ENCODE results near the gene EXOC5.
"Not testable (repeated sequence)": the region's sequence is repeated elsewhere in the genome, so short reads cannot be mapped to it uniquely, and the experiment has no call there.

The EXOC5 gene

GRCh38 chr14:57268161-57269069 is at the start of gene EXOC5, which contains the start of gene AP5M1:
Gene EXOC5, minus strand, starts transcription at chr14:57268905. Its CDS starts 257 bp downstream, at chr14:57268648.
Gene AP5M1, plus strand, starts transcription at chr14:57268971. Its CDS starts 344 bp downstream, at chr14:57269315.
- DNase-seq: peak; percentile 62

- peak; percentile 31 for DNase-seq
These were observed 48.6 kb upstream of the EXOC5 start for GRCh38 chr14:57317248-57317833.

- DNase-seq: no peak
These were observed 45.8 kb upstream of the EXOC5 start for GRCh38 chr14:57314396-57315089.

DNA sequence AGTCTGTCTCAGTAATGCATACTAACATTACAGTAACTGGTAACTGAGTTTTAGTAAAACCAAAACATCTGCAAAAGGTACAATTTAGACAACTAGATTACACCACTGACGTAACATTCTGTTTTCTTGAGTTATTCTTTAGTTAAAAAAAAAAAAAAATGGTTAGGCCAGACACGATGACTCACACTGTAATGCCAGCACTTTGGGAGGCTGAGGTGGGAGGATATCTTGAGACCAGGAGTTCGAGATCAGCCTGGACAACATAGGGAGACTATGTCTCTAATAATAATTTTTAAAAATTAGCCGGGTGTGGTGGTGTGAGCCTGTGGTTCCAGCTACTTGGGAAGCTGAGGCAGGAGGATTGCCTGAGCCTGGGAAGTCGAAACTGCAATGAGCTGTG is 34.2 kb upstream of the EXOC5 start:
- DNase-seq: no peak

DNA sequence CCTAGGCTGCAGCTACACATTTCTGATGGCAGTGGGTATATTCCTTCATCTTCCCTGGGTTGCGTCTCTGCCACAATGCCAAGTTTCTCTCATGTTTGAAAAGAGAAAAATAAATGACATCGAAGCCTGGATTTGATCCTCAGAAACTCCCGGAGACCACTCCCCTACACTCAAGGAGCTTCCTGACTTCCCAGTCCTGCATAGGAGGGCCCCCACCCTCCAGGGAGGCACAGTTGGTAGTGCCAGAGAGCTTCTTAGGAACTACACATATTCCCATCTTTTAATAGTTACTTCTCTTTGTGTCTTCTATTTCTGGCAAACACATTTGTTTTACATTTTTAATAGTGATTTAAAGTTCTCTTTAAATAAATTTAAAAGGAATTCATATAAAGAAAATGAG is 30.8 kb upstream of the EXOC5 start:
- no peak for DNase-seq

DNA sequence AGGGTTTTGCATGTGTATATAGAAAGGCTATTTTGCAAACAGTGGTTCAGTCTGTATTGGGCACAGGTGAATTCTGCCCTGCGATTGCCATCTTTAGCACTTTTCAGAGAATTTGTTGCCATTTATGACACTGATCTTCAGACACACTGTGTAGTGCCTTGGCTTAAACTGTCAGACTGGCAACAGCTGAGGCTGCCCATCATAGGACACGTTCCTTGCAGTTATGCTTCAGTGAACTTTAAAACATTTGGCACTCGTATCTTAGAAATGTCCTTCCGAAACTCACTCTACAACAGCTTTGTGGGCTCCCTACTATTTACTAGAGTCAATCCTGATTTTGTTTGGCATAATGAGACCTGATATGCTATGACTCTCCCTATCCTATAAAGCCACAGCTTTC is 29.1 kb upstream of the EXOC5 start:
- no peak for DNase-seq

DNA sequence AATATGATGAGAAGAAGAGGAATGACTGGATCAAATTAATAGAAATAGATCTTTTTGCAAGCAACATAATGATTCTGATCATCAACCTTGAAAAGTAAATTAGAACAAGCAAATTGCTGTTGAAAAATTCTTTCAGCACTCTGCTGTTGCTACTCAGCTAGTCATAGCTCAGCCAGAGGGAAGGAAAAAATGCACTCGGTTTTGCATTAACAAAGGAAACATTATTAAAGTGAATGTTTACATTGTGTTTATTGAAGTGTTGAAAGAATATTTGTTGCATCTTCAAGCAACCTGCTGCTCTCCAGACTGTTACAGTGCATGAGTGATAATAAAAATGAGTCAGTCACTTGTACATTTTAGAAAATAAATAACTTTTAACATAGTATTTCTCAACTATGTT is 26.5 kb upstream of the EXOC5 start:
- no peak for DNase-seq

DNA sequence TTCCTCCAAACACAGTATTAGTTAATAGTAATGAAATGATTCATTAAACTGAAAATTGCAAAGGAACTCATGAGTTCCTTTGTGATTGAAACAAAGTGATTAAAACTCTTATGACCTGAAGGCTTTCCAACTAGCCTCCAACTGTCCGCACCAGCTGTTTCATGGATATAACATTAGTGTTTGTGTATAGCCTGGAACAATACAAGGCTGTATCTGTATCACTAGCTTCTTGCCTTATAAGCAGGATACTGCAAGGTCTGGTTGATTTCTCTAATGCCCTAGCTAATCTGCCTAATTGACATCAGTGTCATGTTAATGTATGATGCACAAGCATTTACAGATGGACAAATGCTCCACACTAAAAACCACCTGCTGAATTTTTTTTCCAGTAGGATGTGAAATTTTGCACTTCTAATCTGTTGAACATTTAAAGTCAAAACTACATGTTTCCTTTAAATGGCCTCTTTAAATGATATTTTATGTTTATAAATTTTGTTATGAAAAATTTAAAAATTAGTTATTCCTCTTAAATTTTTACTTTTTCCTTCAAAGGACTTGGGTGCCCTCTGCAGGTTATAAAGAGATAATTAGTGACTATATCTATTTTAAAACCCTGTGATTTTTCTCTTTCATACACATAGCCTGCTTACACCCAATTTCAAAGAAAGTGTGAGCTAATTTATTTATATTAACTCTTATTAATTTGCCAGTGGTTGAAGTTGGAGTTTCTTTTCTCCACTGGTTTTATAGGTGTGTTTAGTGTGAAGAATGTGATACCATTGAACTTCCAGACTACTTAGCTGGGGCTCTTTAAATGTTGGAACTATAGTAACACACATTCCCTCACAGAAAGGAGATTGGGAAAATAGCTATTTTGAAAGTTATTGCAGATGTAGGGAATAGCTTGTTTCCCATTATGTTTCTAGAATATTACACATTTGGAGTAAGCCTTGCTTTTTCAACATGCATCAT is 25.4 kb upstream of the EXOC5 start:
- no peak for DNase-seq

DNA sequence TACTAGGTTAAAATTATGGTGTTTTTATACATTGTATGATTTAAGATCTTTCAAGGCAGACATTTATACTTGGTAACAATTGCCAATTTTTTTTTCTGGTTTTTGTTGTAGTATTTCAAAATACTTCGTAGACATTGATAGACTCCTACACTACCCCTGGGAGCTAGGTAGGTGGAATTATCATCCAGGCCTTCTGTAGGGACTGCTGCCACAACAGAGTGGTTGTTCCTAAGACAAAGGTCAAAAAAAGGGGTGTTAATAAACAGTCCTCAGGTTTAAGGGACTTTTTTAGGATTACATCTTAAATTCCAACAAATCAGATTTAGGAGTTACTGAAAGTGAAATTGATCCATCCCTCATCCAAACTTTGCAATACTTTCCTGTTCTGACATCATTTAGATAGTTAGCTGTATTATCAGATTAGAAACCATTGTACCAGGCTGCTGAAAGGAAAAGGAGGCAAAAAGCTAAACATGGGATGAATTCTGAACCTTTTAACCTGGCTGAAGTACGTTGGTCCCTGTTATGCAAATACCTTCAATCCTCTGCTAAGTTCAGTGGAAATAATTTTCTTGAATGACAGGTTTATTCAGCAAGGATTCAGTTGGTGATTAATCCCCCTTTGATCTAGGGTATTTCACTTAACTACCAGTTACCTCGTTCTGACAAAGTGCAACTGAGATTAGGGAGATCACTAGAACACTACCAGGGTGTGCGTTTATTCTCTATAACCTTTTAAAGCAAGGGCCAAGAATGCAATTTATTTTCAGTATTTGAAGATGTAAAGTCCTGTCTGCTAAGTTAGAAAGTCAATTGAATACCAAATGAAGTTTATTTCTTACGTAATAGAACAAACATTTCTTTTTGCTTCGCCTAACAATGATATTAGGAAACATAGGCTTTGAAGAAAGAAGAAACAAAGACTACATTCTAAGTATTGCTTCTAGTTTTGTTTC is 23.3 kb upstream of the EXOC5 start:
- no peak for DNase-seq

DNA sequence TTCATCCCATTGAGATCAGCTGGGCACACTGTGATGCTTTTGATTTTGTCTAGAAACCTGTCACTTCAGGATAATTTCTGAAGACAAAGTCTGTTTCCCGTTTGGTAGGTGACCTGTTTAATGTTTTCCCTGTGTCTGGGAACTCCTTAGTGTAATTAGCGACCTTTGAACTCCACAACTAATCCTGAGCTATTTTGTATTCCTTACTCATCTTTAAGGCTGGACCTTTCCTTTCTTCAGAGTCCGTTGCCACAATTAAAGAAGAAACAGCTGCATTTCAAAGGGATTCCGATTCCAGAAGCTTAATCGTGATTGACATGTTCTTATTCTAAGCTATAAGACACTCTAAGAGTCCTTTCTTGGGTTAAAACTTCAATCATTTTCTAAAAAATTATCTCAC is 22.0 kb upstream of the EXOC5 start:
- no peak for DNase-seq

DNA sequence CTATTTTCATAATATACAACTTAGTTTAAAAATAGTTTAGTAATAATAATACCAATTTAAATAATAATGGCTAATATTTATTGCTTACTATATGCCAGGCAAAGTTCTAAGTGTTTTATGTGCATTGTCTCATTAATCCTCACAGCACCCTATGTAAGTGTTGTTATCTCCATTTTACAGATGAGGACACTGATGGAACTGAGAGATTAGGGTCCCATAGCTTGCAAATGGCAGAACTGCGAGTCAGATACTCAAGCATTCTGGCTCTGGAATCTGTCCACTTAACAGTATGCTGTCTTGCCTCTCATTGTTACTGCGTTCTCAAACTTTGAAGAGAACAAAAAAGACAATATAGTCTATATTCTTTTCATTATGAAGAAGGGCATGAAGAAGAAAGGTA is 19.0 kb upstream of the EXOC5 start:
- no peak for DNase-seq

- DNase-seq: no peak
These were observed 8.4 kb upstream of the EXOC5 start for GRCh38 chr14:57277062-57277461.

DNA sequence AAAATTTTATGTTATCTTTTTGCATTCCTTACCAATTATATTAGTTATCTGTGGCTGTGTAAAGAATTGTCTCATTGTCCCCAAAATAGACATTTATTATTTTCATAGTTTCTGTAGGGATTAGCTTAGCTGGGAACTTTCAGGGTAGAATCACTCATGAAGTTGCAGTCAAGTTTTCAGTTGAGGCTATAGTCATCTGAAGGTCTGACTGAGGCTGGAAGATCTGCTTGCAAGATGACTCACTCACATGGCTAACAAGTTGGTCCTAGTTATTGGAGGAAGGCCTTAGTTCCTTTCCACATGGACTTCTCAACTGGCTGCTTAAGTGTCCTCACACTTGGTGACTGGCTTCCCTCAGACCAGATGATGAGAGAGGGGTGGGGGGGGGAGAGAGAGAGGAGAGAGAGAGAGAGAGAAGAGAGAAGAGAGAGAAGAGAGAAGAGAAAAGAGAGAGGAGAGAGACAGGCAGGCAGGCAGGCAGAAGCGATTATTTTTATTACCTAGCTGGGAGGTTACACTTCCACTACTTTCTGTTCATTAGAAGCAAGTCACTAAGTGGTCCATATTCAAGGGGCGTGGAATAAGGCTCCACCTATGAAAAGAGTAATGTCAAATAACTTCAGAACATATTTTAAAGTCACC is 6.4 kb upstream of the EXOC5 start:
- no peak for DNase-seq

DNA sequence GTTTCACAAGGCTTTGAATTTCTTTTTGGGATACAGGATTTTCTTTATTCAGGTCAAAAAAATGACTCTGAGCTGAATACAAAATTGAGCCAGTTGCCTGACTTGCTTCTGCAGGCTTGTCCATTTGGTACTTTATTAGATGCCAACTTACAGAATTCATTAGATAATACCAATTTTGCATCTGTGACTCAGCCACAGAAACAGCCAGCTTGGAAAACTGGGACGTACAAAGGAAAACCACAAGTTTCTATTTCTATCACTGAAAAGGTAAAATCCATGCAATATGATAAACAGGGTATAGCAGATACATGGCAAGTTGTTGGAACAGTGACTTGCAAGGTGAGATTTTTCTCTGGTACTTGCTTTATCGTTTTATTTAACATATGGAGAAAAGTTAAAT is 5.8 kb upstream of the EXOC5 start:
- no peak for DNase-seq

- DNase-seq: no peak
These were observed 4.5 kb upstream of the EXOC5 start for GRCh38 chr14:57273236-57273635.

DNA sequence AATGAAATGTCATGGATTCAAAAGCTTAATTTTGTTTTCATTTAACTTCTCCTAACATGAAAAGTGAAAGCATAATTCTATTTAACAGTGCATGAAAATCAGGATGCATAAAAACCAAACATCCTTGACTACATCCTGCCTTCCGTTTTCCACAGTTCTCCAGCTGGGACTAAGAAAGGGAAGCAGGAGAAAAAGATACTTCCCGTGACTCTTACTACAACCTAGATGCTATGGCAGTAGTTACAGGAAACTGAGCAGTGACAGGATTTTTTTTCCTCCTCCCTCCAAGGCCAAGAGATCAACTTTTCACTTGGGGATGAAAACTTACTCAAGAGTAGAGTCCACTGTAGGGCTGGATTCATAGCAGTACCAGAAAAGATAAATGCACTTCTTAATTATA is 2.6 kb downstream of the EXOC5 start:
- DNase-seq: no peak

DNA sequence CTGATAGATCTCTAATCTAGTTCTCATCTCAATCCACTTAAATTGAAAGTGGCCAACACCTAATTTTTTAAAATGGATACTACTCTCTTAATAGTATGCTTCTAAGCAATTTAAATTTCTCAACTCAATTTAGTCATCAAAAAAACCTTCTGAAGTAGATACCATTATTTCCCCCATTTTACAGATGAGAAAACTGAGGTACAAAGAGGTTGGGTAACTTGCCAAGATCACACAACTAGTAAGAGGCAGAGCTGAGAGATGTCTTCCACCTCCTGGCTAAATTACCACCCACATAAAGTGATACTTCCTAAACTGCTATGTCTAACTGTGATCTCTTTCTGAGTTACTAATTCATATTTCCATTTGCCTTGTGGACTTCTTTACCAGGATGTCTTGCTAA is 6.6 kb downstream of the EXOC5 start:
- DNase-seq: no peak

- no peak for DNase-seq
These were observed 7.1 kb downstream of the EXOC5 start for GRCh38 chr14:57261604-57262003.

DNA sequence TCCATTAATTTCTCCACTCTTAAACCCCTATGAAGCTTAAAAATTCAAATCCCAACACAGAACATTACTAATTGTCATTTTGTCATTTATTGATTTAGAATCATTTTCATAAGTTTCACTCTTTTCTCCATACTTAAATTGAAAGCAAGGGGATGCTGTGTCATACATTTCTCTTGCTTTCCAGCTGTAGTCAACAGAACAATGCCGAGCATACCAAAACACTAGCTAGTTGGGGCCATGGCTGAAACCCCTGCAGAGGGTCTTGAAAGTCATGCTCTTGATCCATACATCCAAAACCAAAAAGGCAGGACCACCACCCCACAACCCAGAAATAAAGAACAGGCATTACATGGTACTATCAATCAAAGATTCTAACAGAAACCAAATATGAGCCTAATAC is 9.0 kb downstream of the EXOC5 start:
- DNase-seq: no peak

GRCh38 chr14:57258221-57258620 is 10.5 kb downstream of the EXOC5 start:
- DNase-seq: not testable (repeated sequence)

DNA sequence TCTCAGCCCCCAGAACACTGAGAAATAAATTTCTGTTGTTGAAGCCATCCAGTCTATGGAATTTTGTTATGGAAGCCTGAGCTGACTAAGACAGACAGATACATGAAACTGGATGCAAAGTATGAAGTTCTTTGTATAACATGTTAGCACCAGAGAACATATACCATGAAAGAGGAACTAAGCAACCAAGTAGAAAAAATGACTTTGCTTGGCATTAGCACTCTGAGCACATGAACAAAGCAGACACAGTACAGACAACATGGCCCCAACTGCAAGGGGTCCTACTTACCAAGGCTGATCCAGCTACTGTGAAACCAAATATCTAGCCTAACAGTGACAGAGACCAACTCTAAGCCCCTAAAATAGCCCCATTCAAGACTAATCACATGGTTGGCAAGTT is 13.8 kb downstream of the EXOC5 start:
- DNase-seq: no peak

Data from NCI-H1436 treated with DMSO at 0.1 percent for 48 hours (cell line).